Liver (tissue), 3 donors: ENCODE data around the gene RAB5IF.

Experiments
- EGR1 ChIP-seq, 2 donors: IDR thresholded peaks; 2 replicates each; pipeline ENCODE4 v1.6.1; 2016 to 2018; ENCODE audit warnings: antibody characterized with exemption in 2 of 2, low read depth in 2 of 2
- FOXA2 ChIP-seq: IDR thresholded peaks from 2 replicates; pipeline ENCODE4 v1.6.1; 2016; ENCODE audit warnings: antibody characterized with exemption
- NR2F2 ChIP-seq: IDR thresholded peaks from 2 replicates; pipeline ENCODE4 v1.6.1; 2016; ENCODE audit warnings: antibody characterized with exemption
- RAD21 ChIP-seq, 2 donors: IDR thresholded peaks; 2 replicates each; pipeline ENCODE4 v1.6.1; 2016; ENCODE audit warnings: antibody characterized with exemption in 2 of 2, mild to moderate bottlenecking in 2 of 2
- RXRA ChIP-seq, 2 donors: IDR thresholded peaks; 2 replicates each; pipeline ENCODE4 v1.6.1; 2017 to 2018; ENCODE audit warnings: antibody characterized with exemption in 2 of 2, mild to moderate bottlenecking in 1 of 2
- SP1 ChIP-seq: IDR thresholded peaks from 2 replicates; pipeline ENCODE4 v1.6.1; 2018; ENCODE audit warnings: antibody characterized with exemption, mild to moderate bottlenecking
- YY1 ChIP-seq: IDR thresholded peaks from 2 replicates; pipeline ENCODE4 v1.6.1; 2016; ENCODE audit warnings: antibody characterized with exemption, mild to moderate bottlenecking
- TF ChIP-seq, protein P1 (sequence below): fragments of 150-350 bp; IDR thresholded peaks from 2 replicates; pipeline ENCODE4 v1.5.1; 2017; ENCODE audit warnings: improper control_type of control experiment, low read depth, low read length; ENCODE audit not compliant: missing input control
- TF ChIP-seq, protein P2 (sequence below): IDR thresholded peaks from 2 replicates; pipeline ENCODE4 v1.6.1; 2016; ENCODE audit warnings: antibody characterized with exemption
- TF ChIP-seq, protein P3 (sequence below): IDR thresholded peaks from 2 replicates; pipeline ENCODE4 v1.6.1; 2016; ENCODE audit warnings: antibody characterized with exemption, mild to moderate bottlenecking
- donor health status: healthy.
- donor health status: healthy.

DNA sequence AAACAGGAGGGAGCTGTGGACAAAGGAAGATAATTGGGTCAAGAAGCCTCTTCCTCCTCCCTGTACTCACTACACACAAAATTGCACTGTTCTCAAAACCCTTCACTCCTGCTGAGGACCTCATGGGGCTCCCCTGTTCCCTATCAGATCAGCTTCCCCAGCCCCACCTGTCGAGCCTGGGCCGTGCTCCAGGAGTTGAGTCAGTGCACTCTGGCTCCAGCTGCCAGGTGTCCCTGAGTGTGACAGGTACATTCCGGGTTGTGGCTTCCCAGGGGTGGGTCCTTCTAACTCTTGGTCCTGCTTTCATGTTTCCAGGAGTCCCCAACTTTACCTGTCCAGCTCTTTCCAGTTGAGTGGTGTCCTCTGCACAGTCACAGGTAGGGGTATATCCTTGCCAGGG is 8.4 kb downstream of the RAB5IF start:
- TF ChIP-seq, protein P1, sequence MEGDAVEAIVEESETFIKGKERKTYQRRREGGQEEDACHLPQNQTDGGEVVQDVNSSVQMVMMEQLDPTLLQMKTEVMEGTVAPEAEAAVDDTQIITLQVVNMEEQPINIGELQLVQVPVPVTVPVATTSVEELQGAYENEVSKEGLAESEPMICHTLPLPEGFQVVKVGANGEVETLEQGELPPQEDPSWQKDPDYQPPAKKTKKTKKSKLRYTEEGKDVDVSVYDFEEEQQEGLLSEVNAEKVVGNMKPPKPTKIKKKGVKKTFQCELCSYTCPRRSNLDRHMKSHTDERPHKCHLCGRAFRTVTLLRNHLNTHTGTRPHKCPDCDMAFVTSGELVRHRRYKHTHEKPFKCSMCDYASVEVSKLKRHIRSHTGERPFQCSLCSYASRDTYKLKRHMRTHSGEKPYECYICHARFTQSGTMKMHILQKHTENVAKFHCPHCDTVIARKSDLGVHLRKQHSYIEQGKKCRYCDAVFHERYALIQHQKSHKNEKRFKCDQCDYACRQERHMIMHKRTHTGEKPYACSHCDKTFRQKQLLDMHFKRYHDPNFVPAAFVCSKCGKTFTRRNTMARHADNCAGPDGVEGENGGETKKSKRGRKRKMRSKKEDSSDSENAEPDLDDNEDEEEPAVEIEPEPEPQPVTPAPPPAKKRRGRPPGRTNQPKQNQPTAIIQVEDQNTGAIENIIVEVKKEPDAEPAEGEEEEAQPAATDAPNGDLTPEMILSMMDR: no peak
- TF ChIP-seq EGR1 (IDR thresholded peaks at IDR 0.05; ENCODE audit: low read depth in 2 of 2) (no peak), YY1 (no peak), NR2F2 (no peak), SP1 (no peak), FOXA2 (no peak), RAD21 (IDR thresholded peaks at IDR 0.05) (no peak), RXRA (IDR thresholded peaks at IDR 0.05) (no peak)
- TF ChIP-seq, protein P2, sequence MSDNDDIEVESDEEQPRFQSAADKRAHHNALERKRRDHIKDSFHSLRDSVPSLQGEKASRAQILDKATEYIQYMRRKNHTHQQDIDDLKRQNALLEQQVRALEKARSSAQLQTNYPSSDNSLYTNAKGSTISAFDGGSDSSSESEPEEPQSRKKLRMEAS: no peak
- TF ChIP-seq, protein P3, sequence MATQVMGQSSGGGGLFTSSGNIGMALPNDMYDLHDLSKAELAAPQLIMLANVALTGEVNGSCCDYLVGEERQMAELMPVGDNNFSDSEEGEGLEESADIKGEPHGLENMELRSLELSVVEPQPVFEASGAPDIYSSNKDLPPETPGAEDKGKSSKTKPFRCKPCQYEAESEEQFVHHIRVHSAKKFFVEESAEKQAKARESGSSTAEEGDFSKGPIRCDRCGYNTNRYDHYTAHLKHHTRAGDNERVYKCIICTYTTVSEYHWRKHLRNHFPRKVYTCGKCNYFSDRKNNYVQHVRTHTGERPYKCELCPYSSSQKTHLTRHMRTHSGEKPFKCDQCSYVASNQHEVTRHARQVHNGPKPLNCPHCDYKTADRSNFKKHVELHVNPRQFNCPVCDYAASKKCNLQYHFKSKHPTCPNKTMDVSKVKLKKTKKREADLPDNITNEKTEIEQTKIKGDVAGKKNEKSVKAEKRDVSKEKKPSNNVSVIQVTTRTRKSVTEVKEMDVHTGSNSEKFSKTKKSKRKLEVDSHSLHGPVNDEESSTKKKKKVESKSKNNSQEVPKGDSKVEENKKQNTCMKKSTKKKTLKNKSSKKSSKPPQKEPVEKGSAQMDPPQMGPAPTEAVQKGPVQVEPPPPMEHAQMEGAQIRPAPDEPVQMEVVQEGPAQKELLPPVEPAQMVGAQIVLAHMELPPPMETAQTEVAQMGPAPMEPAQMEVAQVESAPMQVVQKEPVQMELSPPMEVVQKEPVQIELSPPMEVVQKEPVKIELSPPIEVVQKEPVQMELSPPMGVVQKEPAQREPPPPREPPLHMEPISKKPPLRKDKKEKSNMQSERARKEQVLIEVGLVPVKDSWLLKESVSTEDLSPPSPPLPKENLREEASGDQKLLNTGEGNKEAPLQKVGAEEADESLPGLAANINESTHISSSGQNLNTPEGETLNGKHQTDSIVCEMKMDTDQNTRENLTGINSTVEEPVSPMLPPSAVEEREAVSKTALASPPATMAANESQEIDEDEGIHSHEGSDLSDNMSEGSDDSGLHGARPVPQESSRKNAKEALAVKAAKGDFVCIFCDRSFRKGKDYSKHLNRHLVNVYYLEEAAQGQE: no peak
